ENCODE data around the gene COMT.

- TF ChIP-seq POLR2A (IDR thresholded peaks at IDR 0.05) (no peak), EP300 (IDR thresholded peaks at IDR 0.05) (no peak), CTCF (IDR thresholded peaks at IDR 0.05) (no peak)
Observed at GRCh38 chr22:19984851-19985811, 43.6 kb downstream of the COMT start.

Measured in upper lobe of left lung (tissue), 4 donors.